Hepatic stellate cell (primary cell): Measurements from ENCODE around the gene SYCE3.

ENCODE experiments used
- DNase-seq: peaks from one replicate; pipeline ENCODE4 v3.0.0; 2011; ENCODE audit warnings: low spot score

The SYCE3 gene

GRCh38 chr22:50576070-50576469 lies 13.4 kb upstream of the SYCE3 start:
- no peak for DNase-seq

DNA sequence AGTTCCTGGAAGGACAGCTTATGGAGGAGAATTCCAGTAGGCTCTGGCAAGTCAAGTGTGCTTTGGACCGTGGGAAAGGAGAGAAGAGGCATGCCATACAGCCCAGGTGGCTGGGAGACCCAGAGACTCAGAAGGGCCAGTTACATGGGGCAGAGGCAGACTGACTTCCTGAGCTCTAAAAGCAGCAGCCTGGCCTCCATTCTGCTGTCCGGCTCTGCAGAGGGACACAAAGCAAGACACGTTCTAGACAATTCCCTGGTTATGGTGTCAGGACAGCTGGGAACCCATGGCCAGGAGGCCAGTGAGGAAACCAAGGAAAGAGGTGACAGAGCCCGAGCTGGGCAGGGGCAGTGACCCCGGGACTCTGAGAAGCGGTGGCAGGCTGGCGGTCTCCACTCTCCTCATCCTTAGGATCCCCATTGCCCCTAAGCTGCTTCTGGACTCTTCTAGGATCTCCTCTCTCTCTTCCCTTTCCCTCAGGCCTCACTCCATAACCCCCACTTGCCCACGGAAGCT lies 12.8 kb upstream of the SYCE3 start:
- no peak for DNase-seq

DNA sequence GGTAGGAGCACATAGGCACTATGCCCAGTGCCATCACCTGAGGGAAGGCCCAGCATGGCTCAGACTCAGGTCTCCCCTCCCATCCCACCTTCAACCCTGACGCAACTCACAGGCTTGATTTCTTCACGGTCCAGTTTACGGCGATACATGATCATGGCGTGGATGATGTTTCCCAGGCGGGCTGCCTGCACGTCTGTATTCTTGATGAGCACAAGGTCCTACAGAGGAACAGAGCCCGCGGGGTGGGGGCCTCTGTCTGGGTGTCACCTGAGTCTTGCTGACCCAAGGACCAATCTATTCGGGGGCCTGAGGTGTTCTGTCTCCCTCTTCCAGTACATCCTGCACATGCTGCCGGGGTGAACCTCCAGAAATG lies 11.7 kb upstream of the SYCE3 start:
- DNase-seq: no peak

DNA sequence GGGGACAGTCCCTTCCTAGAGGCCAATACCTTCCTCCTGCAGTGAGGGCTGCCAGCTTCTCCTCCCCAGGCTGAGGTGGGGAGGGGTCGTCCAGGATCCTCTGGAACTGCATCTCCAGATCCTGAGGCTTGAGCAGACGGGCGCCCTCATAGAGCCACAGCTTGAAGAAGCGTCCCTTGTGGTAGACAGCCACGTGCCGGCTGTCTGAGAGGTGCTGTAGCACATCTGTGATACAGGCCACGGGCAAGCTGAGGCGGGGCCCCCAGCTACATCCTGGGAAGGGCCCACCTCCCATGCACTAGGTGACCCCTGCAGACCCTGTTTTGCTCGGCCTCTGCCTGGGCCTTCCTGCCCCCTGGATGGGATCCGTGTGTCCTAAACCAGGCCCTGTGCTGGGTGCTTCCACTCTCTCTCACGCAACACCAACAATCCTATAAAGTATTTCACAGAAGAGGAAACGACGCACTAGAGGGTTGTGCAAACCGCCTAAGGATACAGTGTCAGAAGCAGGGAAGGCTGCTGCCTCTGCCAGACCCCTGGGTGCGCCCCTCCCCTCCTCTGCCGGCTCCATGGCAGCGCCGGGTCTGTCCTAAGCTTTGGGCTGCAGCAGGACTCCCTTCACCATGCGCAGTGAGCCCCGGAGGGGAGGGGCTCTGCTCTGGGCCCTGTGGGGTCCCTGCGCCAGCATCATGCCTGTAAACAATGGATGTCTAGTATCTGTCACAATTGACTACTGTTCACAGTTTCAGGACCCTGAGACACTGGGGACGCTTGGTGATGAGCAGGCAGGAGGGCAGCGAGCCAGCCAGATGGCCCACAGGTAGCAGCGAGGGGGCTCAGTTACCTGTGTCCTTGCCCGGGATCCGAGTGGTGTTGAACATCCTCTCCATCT lies 11.0 kb upstream of the SYCE3 start:
- DNase-seq: no peak

DNA sequence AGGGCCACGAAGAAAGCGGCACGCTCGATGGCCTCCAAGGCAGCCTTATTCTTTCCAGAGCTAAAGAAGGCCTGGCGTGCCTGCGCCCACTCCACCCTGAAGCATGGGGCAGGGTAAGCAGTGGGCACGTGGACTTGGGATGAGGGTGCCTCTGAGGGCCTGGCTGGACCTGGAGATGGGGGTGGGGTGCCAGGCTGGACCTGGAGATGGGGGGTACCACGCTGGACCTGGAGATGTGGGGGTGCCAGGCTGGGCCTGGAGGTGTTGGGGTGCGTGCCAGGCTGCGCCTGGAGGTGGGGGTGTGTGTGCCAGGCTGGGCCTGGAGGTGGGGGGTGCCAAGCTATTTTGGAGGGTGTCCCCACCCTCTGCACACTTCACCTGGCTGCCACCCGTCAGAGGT lies 10.2 kb upstream of the SYCE3 start:
- DNase-seq: no peak

- no peak for DNase-seq
These were observed 8.8 kb upstream of the SYCE3 start for GRCh38 chr22:50571264-50572175.

GRCh38 chr22:50570861-50571260 lies 8.1 kb upstream of the SYCE3 start:
- DNase-seq: no peak

DNA sequence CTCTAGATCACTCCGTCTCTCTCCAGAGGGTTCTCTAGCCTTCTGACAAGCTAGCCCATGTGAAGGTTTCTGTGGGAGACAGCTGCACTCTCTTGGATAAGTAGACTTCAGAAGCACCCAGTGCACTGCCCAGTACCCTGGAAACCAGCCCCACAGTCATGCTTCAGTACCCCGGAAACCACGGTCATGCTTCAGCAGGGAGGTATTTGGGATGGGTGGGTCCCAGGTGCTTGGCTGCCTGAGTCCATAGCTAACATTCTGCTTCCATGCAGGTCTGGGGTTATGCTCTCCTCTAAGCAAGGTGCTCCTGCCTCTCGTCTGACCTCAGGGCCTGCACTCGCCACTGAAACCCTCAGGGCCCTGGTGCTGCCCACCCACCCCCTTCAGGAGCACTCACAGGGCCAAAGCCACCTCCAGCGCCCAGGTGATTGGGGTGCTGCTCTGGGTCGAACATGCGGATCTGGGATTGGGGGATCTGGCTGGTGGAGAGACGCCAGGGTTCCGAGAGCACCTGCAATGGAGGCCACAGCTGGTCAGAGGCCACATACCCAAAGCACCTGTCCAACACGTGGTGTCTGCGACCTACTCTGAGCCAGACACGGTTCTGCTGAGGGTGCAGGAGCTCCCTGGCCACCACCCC lies 7.3 kb upstream of the SYCE3 start:
- no peak for DNase-seq

GRCh38 chr22:50569041-50569459 lies 6.3 kb upstream of the SYCE3 start:
- no peak for DNase-seq

GRCh38 chr22:50568626-50569025 lies 5.9 kb upstream of the SYCE3 start:
- DNase-seq: no peak

DNA sequence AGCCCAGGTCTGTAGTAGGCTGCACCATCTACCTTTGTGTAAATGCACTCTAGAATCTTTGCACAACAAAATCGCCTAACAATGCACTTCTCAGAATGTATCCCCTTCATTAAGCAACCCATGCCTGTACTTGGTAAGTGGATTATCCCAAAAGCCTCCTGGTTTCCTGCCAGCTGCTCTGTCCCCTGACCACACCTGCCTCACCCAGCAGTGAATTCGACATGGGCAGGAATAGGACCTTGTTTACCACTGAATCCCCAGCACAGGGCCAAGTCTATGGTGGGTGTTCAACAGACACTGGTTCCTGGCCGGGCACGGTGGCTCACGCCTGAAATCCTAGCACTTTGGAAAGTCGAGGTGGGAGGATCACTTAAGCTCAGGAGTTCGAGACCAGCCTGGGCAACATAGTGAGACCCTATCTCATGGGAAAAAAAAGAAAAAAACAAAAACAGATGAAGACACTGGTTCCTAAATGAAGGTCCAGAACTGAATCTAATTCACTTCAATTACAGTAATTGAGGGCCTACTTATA lies 5.1 kb upstream of the SYCE3 start:
- no peak for DNase-seq

DNA sequence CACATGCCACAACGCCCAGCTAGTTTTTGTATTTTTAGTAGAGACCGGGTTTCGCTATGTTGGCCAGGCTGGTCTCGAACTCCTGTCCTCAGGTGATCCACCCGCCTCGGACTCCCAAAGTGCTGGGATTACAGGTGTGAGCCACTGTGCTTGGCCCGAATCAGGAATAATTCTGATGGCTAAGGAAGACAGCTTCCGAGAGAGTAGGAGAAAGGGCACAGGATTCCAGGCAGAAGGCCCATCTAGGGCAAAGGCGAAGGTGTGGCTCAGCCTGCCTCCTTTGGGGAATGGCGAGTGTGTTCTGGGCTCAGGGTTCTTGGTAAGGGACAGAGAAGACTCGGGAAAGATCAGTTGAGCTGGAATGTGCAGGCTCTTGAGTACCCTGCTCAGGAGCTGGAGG lies 1.6 kb upstream of the SYCE3 start:
- DNase-seq: no peak

DNA sequence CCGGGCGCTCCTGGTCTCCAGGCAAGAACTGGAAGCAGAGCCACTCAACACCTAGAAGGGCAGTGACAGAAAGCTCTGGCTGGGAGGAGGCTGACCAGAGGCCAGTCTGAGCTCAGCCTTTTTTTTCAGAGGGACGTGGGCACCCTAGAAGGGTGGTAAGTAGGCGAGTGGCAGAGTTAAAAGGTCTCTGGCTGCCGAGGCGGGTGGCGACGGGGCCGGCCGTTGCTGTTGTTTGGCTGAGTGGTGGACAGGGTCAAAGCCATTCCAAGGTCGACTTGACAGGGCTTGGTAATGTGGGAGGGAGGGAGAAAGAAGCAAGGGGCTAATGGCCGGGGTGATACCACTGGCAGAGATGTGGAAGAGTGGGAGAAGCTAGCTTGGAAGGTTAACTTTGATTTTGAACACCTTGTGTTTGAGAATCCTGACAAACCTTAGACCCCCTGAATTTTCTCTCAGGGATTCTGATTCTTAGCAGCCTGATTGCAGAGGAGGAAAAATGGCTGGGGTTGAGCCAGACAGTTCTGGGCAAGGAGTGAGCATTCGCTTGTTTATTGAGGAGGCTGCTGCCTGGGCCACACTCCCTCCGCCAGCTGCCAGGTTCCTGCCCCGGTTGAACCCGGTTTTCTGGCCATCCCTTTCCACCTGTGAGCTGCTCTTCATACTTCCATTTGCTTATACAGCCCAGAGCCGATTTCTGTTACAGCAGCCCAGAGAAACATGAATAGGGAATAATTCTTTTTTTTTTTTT lies 868 bp upstream of the SYCE3 start:
- no peak for DNase-seq

GRCh38 chr22:50561401-50562358 lies 1.0 kb downstream of the SYCE3 start:
- no peak for DNase-seq

GRCh38 chr22:50560034-50560433 lies 2.7 kb downstream of the SYCE3 start:
- DNase-seq: no peak

GRCh38 chr22:50556703-50557102 lies 6.0 kb downstream of the SYCE3 start:
- DNase-seq: no peak

- DNase-seq: no peak
These were observed 9.4 kb downstream of the SYCE3 start for GRCh38 chr22:50553310-50553709.

GRCh38 chr22:50551160-50551752 lies 11.5 kb downstream of the SYCE3 start:
- DNase-seq: no peak

GRCh38 chr22:50550395-50550794 lies 12.3 kb downstream of the SYCE3 start:
- DNase-seq: no peak
